GM15510 (cell line): ENCODE measurements around the gene KMT2A.

Experiments used
- POLR2A ChIP-seq: IDR thresholded peaks from 3 replicates; pipeline ENCODE4 v1.6.1; 2011; ENCODE audit warnings: borderline replicate concordance; ENCODE audit not compliant: insufficient read length; ENCODE audit errors: extremely low read depth

The KMT2A gene

GRCh38 chr11:118418766-118419165, 17.5 kb upstream of the KMT2A start:
- TF ChIP-seq POLR2A: no peak

- TF ChIP-seq POLR2A: no peak
Observed at GRCh38 chr11:118427707-118428106, 8.6 kb upstream of the KMT2A start.

- TF ChIP-seq POLR2A: no peak
Observed at GRCh38 chr11:118430956-118431355, 5.3 kb upstream of the KMT2A start.

GRCh38 chr11:118434123-118434552, 2.2 kb upstream of the KMT2A start:
- TF ChIP-seq POLR2A: no peak

- no peak for TF ChIP-seq POLR2A
Observed at GRCh38 chr11:118434553-118435289, 1.6 kb upstream of the KMT2A start.

GRCh38 chr11:118435290-118435892, 901 bp upstream of the KMT2A start:
- TF ChIP-seq POLR2A: peak; percentile 71

- no peak for TF ChIP-seq POLR2A
Observed at GRCh38 chr11:118436639-118437207, 431 bp downstream of the KMT2A start.

- TF ChIP-seq POLR2A: no peak
Observed at GRCh38 chr11:118437208-118438125, 1.2 kb downstream of the KMT2A start.

- no peak for TF ChIP-seq POLR2A
Observed at GRCh38 chr11:118438314-118438931, 2.1 kb downstream of the KMT2A start.

- no peak for TF ChIP-seq POLR2A
Observed at GRCh38 chr11:118439646-118440045, 3.4 kb downstream of the KMT2A start.

- no peak for TF ChIP-seq POLR2A
Observed at GRCh38 chr11:118441770-118442275, 5.5 kb downstream of the KMT2A start.

GRCh38 chr11:118442301-118442700, 6.0 kb downstream of the KMT2A start:
- no peak for TF ChIP-seq POLR2A

- no peak for TF ChIP-seq POLR2A
Observed at GRCh38 chr11:118442908-118443589, 6.8 kb downstream of the KMT2A start.
